Measurements from ENCODE around the gene KLRK1.
"Not testable (repeated sequence)": the region's sequence is repeated elsewhere in the genome, so short reads cannot be mapped to it uniquely, and the experiment has no call there.

DNA sequence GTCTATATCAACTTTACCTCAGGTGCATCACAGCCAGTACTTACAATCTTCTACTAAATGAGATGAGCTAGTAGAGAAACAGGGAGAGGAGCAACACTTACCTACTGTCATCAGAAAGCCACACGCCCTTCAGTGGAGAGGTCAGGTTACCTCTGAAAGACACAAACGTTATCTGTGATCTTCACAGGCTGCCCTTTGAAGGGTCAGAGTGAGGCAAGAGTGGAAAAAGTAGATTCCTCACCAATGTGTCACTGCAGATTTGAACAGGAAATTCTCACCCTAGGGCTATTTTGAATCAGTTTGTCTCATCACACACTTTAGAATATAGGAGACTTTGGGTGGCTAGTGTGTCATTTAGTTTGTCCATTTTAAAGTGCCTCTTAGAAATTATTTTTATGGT lies 47.8 kb upstream of the KLRK1 start:
- not testable (repeated sequence) for TF ChIP-seq CTCF (IDR thresholded peaks at IDR 0.05); EZH2 (IDR thresholded peaks at IDR 0.05; ENCODE audit: borderline replicate concordance, insufficient read depth, low read depth, low read length, poor library complexity, severe bottlenecking)
